ENCODE results near the gene PSME1. TPM values are rescaled to one million over a fixed set of nuclear protein-coding genes. Genes with fewer than 3 reads are reported as not detected.

PSME1 gene
- polyA plus RNA-seq, 3 donors = 198 to 220 (median 199) TPM

DNA sequence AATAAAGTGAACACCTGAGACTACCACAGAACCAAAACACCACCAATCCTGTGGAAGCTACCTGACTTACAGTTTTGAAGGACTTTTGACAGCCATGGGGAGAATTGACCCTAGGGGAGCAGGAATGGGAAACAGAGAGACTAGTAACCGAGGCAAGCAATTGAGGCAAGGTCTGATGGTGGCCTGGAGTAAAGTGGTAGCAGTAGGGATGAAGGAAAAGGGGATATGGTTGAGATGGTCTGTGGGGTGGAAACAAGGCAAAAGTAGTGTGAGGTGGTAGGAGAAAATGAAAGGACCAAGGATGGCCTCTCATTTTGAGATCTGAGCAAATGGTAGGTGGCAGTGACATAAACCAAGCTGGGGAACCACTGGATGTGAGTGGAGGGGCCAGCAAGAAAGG lies 20.8 kb downstream of the PSME1 start:
- no peak for DNase-seq (ENCODE audit: extremely low read depth in 1 of 11, low read depth in 9 of 11, low spot score in 4 of 11)

DNA sequence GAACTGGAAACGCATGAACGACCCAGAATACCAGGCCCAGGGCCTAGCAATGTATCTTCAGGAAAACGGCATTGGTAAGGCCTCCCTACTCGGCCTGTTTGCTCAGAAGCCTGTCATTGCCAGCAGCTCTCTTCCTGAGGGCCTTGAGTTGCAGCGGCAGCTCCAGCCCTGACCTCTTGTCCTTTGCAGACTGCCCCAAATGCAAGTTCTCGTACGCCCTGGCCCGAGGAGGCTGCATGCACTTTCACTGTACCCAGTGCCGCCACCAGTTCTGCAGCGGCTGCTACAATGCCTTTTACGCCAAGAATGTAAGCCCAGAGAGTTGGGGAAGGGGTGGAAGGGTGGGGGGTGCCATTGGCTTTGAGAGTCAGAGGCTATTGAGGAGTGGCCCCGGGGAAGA lies 21.3 kb downstream of the PSME1 start:
- no peak for DNase-seq (ENCODE audit: extremely low read depth in 1 of 11, low read depth in 9 of 11, low spot score in 4 of 11)

DNA sequence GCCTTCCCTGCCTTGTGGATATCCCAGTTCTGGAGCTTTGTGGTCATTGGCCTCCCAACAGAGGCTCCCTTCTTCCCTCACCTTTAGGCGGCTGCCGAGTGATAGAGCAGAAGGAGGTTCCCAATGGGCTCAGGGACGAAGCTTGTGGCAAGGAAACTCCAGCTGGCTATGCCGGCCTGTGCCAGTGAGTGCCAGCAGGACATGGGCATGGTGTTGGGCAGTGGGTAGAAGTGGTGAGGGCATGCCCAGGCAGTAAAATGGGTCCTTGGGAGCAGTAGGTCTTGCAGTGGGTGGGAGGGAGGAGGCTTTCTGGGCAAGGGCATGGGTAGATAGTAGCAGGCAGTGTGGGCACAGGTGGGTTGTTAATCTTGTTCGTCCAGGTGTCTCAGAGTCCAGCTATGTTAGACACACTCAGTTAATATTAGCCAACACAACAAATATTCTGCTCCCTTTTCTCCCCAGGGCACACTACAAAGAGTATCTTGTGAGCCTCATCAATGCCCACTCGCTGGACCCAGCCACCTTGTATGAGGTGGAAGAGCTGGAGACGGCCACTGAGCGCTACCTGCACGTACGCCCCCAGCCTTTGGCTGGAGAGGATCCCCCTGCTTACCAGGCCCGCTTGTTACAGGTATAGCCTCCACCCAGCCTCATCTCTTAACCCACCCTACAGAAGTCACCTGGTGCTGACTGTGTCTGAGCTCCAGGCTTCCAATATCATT lies 23.9 kb downstream of the PSME1 start:
- no peak for DNase-seq (ENCODE audit: extremely low read depth in 1 of 11, low read depth in 9 of 11, low spot score in 4 of 11)

DNA sequence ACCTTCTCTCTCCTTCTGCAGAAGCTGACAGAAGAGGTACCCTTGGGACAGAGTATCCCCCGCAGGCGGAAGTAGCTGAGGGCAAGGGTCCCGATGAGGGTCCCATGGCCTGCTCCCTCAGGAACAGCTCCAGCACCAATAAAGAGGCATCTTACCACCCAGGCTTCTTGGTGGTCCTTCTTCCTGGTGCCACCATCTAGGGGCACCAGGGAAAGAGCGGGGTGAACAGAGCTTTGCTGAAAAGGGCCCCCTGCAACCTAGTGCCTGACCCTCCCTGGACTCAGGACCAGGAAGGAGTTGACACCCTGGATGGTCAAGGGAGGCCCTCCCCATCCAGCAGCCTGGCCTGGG lies 24.5 kb downstream of the PSME1 start:
- DNase-seq (ENCODE audit: extremely low read depth in 1 of 11, low read depth in 9 of 11, low spot score in 4 of 11) = no peak

DNA sequence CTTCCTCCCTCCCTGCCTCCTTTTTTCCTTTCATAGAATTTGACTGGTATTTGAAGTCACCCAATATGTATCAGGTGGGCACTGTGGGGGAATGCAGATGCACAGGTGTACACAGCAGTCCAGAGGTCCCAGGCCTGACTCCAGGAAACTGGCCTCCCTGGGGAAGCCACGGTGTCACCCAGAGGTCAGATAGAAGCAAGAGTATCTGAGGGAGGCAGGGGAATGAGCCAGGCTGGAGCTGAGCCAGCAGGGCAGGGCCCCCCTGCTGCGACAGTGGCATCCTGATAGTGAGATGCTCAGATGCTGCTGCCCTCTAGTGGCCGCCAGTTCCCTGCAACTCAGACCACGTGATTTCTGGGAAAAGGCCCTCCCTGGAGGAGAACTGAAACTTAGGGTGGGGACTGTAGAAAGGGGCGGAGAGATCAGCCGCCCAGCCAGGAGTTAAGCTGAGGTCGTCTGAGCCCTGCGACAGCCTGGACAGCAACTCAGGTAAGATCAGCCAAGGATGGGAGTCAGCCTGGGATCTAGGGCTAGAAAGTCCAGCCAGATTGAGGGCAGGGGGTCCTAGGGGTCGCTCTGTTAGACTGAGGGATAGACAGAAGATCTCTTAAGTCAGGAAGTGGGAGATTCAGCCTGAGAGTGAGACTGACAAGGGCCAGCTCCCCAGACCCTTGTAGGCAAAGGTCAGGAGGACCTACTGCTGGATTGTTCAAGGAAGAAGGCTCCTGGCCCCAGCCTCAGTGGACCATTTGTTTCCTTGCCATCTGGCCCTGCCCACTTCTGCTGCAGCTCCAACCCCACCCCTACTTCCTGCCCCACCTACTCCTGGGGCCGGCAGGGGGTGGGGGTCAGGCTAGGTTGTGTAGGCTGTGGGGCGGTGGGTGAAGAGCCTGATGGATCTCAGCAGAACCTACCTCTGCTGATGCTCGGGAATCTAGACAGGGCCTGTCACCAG lies 25.1 kb downstream of the PSME1 start, which contains the start of gene IRF9:
IRF9 (plus strand) TSS at position 416 of the 955 bp plus-strand sequence. CDS start 880 bp downstream, outside the sequence.
- DNase-seq (ENCODE audit: extremely low read depth in 1 of 11, low read depth in 9 of 11, low spot score in 4 of 11) = peak; percentile 91 to 97 (median 94)

DNA sequence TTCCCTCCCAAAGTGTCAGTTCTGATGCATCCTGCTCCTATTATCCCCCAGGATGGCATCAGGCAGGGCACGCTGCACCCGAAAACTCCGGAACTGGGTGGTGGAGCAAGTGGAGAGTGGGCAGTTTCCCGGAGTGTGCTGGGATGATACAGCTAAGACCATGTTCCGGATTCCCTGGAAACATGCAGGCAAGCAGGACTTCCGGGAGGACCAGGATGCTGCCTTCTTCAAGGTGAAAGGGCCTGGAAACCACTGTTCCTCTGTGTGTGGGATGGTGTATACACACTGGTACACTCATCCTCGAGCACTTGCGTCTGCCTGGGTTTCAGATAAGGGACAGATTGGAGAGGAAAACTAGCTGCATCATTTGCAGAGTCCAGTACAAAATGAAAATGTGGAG lies 26.1 kb downstream of the PSME1 start:
- DNase-seq (ENCODE audit: extremely low read depth in 1 of 11, low read depth in 9 of 11, low spot score in 4 of 11) = no peak

DNA sequence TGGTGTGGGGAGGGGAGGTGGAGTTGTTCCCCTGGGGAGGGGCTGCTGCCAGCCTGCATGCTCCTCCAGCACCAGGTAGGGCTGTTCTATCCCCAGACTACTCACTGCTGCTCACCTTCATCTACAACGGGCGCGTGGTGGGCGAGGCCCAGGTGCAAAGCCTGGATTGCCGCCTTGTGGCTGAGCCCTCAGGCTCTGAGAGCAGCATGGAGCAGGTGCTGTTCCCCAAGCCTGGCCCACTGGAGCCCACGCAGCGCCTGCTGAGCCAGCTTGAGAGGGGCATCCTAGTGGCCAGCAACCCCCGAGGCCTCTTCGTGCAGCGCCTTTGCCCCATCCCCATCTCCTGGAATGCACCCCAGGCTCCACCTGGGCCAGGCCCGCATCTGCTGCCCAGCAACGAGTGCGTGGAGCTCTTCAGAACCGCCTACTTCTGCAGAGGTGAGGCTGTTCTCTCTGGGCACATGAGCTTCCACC lies 28.6 kb downstream of the PSME1 start:
- DNase-seq (ENCODE audit: extremely low read depth in 1 of 11, low read depth in 9 of 11, low spot score in 4 of 11) = no peak

DNA sequence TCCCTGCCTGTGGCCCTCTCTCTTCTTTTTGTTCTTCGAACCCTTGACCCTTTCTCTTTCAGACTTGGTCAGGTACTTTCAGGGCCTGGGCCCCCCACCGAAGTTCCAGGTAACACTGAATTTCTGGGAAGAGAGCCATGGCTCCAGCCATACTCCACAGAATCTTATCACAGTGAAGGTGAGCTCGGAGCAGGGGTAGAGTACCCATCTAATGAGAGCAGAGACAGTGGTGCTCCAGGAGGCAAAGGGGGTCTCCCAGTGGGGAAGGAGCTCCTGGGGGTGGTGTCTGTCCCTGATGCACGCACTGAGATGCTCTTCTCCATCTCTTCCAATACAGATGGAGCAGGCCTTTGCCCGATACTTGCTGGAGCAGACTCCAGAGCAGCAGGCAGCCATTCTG lies 29.8 kb downstream of the PSME1 start:
- DNase-seq (ENCODE audit: extremely low read depth in 1 of 11, low read depth in 9 of 11, low spot score in 4 of 11) = no peak

DNA sequence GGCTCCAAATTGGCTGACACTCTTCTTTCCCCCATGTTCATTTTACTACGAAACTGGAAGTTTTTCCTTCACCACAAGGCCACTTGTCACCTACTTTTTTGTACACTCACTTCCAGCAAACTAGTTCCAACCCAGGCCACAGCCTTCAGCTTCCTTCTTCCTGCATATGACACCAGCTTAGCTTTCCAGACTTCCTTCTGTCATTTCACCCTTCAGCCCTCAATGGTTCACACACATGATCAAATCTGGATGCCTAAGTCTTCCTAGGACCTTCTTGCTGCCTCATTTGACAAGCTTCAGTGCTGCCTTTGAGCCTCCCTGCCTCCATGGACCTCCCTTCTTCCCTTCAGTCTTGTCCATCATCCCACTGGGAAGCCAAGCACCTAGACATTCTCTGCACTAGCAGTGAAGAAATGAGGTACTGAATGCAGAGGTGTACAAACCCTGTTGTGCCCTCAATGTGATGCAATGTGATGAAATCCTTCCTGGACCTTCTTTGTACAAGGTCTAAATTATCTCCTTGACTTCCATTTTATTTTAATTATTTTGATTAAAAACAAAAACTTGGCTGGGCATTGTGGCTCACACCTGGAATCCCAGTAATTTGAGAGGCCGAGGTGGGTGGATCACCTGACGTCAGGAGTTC lies 31.6 kb downstream of the PSME1 start:
- no peak for DNase-seq (ENCODE audit: extremely low read depth in 1 of 11, low read depth in 9 of 11, low spot score in 4 of 11)

DNA sequence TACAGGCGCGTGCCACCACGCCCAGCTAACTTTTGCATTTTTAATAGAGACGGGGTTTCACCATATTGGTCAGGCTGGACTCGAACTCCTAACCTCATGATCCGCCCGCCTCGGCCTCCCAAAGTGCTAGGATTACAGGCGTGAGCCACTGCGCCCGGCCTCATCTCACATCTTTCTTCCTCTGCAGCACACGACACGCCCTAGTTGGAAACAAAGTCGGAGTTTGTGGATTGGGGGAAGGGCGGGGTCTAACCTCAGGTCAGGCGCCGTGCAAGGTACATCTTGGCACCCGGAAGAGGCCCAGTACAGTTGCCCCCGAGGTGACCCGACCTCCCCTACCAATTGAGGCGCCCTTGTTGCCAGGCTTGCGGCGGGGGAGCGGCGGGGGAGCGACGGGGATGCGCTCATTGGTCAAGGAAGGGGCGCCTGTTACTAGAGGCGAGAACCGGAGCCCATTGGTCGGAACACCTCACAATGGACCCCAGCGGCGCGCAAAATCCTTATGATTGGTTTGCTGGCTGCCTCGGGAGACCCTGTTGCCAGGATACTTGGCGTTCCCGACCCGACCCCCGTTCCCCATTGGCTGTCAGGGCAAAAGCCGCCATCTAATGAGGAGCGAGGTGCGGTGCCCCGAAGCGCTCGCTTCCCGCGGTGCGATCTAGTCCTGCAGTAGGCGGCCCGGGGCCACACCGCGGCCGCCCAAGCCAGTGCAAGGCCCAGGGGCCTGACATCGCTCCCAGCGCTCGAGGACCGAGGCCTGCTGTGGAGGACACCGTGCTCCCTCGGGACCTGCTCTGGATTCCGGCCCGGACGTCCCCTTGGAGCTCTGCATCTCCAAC lies 35.6 kb downstream of the PSME1 start, which contains the start of gene REC8:
REC8 (plus strand) TSS at position 659 of the 839 bp plus-strand sequence. CDS start 473 bp downstream, outside the sequence.
- peak in 9 of 11 donors; percentile 85 to 96 (median 90) for DNase-seq (ENCODE audit: extremely low read depth in 1 of 11, low read depth in 9 of 11, low spot score in 4 of 11)

DNA sequence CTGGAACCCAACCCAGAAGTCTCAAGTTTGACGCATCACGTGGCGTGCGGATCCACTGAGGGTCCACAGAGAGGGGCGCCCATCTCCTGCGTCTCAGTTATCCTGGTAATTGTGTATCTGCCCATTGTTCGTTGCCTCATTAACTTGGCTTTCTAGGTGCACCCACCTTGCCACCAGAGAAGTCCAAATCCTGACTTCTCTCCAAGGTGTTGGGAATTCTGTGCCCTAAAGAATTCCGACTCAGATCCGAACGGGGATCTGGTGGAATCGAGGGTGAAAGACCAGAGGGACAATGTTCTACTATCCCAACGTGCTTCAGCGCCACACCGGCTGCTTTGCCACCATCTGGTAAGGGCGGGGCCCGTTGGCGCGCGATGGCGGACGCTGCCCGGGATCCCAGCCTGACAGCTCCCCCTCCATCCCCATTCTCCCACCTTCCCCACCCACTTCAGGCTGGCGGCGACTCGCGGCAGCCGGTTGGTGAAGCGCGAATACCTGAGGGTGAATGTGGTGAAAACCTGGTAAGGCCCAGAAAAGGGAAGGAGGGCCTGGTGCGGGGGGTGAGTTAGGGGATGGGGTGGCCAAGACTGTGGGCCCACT lies 36.4 kb downstream of the PSME1 start:
- DNase-seq (ENCODE audit: extremely low read depth in 1 of 11, low read depth in 9 of 11, low spot score in 4 of 11) = no peak

DNA sequence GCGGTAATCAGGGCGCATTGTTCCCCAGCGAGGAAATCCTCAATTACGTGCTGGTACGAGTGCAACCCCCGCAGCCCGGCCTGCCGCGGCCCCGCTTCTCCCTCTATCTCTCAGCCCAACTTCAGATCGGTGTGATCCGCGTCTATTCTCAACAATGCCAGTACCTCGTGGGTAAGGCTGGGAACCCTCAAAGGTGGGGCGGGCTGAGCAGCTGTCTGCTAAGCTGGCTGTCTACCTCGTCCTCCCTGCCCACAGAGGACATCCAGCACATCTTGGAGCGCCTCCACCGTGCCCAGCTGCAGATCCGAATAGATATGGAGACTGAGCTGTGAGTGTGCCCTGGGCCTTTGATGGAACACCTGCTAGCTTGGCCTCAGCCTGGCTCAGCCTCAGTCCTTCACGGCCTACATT lies 36.9 kb downstream of the PSME1 start:
- DNase-seq (ENCODE audit: extremely low read depth in 1 of 11, low read depth in 9 of 11, low spot score in 4 of 11) = no peak

DNA sequence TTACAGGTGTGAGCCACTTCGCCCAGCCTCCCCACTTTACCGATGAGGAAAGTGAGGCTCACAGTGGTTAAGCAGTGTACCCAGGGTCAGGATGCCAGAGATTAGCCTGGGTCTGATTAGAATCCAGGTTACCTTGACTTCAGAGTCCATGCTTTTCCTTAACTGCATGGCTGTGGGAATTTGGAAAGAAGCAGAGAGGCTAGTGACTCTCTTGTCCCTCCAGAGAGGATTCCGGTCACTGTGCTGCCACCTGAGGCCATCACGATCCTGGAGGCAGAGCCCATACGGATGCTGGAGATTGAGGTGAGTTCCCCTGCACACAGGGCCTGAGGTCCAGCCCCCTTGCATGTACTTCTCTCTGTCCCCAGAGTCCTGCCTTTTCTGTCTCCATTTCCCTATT lies 40.6 kb downstream of the PSME1 start:
- no peak for DNase-seq (ENCODE audit: extremely low read depth in 1 of 11, low read depth in 9 of 11, low spot score in 4 of 11)

DNA sequence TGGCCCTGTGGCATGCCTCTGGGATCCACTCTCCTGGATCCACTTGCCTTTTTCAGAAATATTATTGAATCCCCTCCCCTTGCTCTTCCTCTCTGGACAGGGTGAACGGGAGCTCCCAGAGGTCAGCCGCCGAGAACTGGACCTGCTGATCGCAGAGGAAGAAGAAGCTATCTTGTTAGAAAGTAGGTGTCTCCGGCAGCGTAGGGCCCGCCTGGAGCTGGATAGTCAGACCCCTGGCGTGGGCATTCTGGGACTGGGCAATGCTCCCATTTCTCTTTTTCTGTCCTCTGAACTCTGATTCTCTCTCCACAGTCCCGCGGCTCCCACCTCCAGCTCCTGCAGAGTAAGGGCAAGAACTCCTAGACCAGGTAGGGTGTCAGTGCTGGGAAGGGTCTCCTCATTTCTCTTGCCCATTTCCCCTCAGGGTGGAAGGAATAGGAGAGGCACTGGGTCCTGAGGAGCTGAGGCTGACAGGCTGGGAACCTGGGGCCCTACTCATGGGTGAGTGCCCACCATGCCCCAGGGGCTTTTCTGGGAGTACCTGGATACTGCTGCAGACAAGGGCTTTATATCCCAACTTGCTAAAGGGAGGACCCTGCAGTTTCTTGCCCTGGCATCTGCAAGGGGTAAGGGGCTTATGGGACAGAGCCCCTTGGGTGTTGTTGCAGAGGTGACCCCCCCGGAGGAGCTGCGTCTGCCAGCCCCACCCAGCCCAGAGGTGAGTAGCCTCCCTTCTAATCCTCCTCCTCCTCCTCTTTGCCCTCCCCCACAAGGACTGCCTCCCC lies 41.2 kb downstream of the PSME1 start:
- no peak for DNase-seq (ENCODE audit: extremely low read depth in 1 of 11, low read depth in 9 of 11, low spot score in 4 of 11)

DNA sequence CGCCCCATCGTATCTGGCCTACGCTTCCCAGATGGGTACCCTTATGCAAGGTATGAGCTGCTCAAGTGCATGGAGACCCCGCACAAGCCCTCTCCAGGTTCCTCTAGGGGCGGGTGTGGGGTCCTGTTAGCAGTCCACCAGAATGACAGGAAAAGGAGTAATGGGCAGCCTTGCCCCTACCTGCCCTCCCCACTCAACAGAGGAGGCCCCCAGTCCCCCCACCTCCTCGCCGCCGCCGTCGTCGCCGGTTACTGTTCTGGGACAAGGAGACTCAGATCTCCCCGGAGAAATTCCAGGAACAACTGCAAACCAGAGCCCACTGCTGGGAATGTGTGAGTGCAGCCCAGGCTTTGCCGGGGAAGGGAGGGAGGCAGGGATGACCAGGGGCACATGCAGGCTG lies 41.9 kb downstream of the PSME1 start:
- DNase-seq (ENCODE audit: extremely low read depth in 1 of 11, low read depth in 9 of 11, low spot score in 4 of 11) = no peak

DNA sequence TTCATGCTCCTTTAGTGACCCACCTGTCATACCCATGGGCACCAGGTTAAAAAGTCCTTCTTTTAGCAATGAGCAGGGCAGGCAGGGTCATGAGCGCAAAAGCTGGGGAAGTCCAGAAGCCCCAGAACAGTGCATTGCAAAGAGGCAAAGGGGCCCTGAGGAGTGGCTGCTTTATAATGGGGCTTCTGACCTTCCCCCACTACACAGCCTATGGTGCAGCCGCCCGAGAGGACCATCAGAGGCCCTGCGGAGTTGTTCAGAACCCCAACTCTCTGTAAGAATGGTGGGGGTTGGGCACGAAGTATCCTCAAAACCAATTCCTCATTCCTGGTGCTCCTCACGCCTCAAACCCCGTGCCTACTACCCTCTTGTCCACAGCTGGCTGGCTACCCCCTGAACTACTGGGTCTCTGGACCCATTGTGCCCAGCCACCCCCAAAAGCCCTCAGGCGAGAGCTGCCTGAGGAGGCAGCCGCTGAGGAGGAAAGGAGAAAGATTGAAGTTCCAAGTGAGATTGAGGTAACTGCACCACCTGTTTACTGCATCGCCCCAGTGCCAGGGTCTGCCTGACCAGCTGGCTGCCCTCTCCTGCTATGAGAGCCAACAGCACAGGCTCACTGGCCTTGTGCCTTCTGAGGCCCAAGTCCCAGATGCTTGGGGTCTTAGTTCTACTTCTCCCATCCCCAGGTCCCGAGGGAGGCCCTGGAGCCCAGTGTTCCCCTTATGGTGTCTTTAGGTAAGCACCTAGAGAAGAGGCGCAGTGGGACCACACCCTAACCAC lies 42.6 kb downstream of the PSME1 start:
- DNase-seq (ENCODE audit: extremely low read depth in 1 of 11, low read depth in 9 of 11, low spot score in 4 of 11) = no peak
